ENCODE data around the gene EHMT1. TPM values are rescaled to one million over a fixed set of nuclear protein-coding genes. Genes with fewer than 3 reads are reported as not detected.

The EHMT1 gene
- total RNA-seq, 1 experiment from 2014 or later: 112 TPM

GRCh38 chr9:137875354-137875753 is 256.5 kb downstream of the EHMT1 start:
- Histone ChIP-seq H3K79me2 (ENCODE audit: insufficient read depth, low read length) (no peaks in the 10 kb centered on the region), H2BK12ac (ENCODE audit: insufficient read length, low read depth, low read length) (no peak overlapping the region), H3K18ac (ENCODE audit: insufficient read length, low read depth, low read length) (no peak overlapping the region), H3K9me3 (ENCODE audit: control insufficient read depth, low read depth, low read length) (no peaks in the 10 kb centered on the region), H3K79me1 (ENCODE audit: insufficient read depth, low read depth, low read length, poor library complexity, severe bottlenecking) (no peaks in the 10 kb centered on the region), H4K8ac (replicated peaks; ENCODE audit: insufficient read length, low read depth, low read length) (no peak overlapping the region), H4K91ac (ENCODE audit: insufficient read length, low read depth, low read length) (no peak overlapping the region), H3K9ac (ENCODE audit: extremely low read depth, insufficient read length, low read length) (no peak overlapping the region), H4K20me1 (ENCODE audit: control insufficient read depth, insufficient read depth, insufficient read length) (no peaks in the 10 kb centered on the region), H3K4me2 (ENCODE audit: insufficient read depth, insufficient read length, low read length) (no peak overlapping the region), H2AK5ac (ENCODE audit: insufficient read length, low read length) (no peak overlapping the region), H3K4ac (ENCODE audit: low read depth, low read length) (no peak overlapping the region), H2BK120ac (ENCODE audit: low read depth, low read length, poor library complexity, severe bottlenecking) (no peak overlapping the region), H3K56ac (ENCODE audit: insufficient read length, low read depth, low read length) (no peak overlapping the region), H3K14ac (ENCODE audit: insufficient read depth, low read length) (no peak overlapping the region), H3K23me2 (ENCODE audit: insufficient read length, low read depth, low read length, poor library complexity, severe bottlenecking) (no peaks in the 10 kb centered on the region), H3K23ac (ENCODE audit: insufficient read length, low read depth, low read length) (no peak overlapping the region), H3K27ac (ENCODE audit: insufficient read length, low read depth, low read length) (no peak overlapping the region), H2BK20ac (ENCODE audit: low read depth, low read length, poor library complexity, severe bottlenecking) (no peak overlapping the region), H2BK5ac (ENCODE audit: insufficient read length, low read length) (no peak overlapping the region), H4K5ac (ENCODE audit: insufficient read length, low read depth, low read length) (no peak overlapping the region), H2AFZ (ENCODE audit: low read length) (no peak overlapping the region), H3K27me3 (ENCODE audit: insufficient read depth, low read length) (no peaks in the 10 kb centered on the region; the same call in 1 of the 2 replicates), H3K4me1 (ENCODE audit: insufficient read depth, low read length) (no peaks in the 10 kb centered on the region), H3T11ph (ENCODE audit: low read length) (no peak overlapping the region), H2BK15ac (ENCODE audit: low read depth, low read length) (no peak overlapping the region)
- WGBS (ENCODE audit: extremely low coverage, insufficient read length, low lambda C conversion rate): no CpG with 5 or more reads among the region's 14 CpGs
- H3K36me3 Mint-ChIP-seq (ENCODE audit: insufficient read depth in 1 of 3, low read depth in 3 of 3): peaks cover 0 to 10% (median 2%) of the 10 kb centered on the region in 3 experiments; a peak in 6 of 7 replicates
- H3K9me3 Mint-ChIP-seq: peaks cover 0 to 3% of the 10 kb centered on the region in 2 experiments; a peak in 2 of 5 replicates
- no peak overlapping the region for H3K4me3 Mint-ChIP-seq
- DNase-seq: no peak
- H3K27me3 Mint-ChIP-seq (ENCODE audit: low read depth): peaks cover 48% of the 10 kb centered on the region
- no peak for TF ChIP-seq CTCF (conservative IDR thresholded peaks at IDR 0.05)
- no peaks in the 10 kb centered on the region for H3K4me1 Mint-ChIP-seq
- H3K27ac Mint-ChIP-seq: no peak overlapping the region

Measured in H9 (cell line).